ENCODE measurements around the gene MTR.

DNA sequence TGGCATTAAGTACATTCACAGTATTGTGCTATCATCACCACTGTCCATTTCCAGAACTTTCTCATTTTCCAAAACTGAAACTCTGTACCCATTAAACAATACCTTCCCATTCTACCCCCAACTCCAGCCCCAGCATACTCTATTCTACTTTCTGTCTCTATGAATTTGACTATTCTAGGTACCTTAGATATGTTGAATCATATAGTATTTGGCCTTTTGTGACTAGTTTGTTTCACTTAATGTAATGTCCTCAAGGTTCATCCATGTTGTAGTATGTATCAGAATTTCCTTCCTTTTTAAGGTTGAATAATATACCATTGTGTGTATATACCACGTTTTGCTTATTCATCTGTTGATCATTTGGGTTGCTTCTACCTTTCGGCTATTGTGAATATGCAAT lies 11.5 kb downstream of the MTR start:
- TF ChIP-seq, protein P1, sequence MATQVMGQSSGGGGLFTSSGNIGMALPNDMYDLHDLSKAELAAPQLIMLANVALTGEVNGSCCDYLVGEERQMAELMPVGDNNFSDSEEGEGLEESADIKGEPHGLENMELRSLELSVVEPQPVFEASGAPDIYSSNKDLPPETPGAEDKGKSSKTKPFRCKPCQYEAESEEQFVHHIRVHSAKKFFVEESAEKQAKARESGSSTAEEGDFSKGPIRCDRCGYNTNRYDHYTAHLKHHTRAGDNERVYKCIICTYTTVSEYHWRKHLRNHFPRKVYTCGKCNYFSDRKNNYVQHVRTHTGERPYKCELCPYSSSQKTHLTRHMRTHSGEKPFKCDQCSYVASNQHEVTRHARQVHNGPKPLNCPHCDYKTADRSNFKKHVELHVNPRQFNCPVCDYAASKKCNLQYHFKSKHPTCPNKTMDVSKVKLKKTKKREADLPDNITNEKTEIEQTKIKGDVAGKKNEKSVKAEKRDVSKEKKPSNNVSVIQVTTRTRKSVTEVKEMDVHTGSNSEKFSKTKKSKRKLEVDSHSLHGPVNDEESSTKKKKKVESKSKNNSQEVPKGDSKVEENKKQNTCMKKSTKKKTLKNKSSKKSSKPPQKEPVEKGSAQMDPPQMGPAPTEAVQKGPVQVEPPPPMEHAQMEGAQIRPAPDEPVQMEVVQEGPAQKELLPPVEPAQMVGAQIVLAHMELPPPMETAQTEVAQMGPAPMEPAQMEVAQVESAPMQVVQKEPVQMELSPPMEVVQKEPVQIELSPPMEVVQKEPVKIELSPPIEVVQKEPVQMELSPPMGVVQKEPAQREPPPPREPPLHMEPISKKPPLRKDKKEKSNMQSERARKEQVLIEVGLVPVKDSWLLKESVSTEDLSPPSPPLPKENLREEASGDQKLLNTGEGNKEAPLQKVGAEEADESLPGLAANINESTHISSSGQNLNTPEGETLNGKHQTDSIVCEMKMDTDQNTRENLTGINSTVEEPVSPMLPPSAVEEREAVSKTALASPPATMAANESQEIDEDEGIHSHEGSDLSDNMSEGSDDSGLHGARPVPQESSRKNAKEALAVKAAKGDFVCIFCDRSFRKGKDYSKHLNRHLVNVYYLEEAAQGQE (IDR thresholded peaks at IDR 0.05; ENCODE audit: insufficient read depth in 1 of 2, low read depth in 2 of 2, low read length in 2 of 2): no peak
- TF ChIP-seq POLR2AphosphoS5 (IDR thresholded peaks at IDR 0.05; ENCODE audit: low read depth, low read length) (no peak), TAF1 (IDR thresholded peaks at IDR 0.05; ENCODE audit: borderline replicate concordance, insufficient read depth, low read length) (no peak), SIN3A (IDR thresholded peaks at IDR 0.05; ENCODE audit: borderline replicate concordance, insufficient read depth, low read length) (no peak), FOXP2 (optimal IDR thresholded peaks at IDR 0.05; ENCODE audit: borderline replicate concordance, extremely low read depth, extremely low read length, insufficient read depth) (no peak)

Measured in PFSK-1 (cell line).